ENCODE results near the gene PICALM.

Gene PICALM

DNA sequence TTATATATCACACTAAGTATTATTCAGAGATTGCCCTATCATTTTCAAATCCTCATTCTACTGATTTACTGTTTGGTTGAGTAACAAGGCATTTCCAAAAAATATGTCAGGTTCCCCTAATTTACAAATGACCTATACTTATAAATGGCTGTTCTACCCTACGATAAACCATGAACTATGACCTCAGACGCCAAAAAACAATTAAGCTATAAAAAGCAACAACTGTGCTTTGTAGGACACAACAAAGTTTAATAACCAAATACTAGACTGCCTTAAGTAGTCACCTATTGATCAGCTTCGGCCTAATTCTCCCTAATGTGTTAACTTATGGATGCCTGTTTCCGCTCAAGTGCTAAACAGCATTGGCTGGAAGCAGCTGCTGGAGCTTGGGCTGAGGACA, 53.2 kb downstream of the PICALM start:
- no peak for DNase-seq (ENCODE audit: low read depth)
- H3K4me3 ChIP-seq (ENCODE audit: low read depth, low read length), result no peak overlapping the region
- TF ChIP-seq, protein P1, sequence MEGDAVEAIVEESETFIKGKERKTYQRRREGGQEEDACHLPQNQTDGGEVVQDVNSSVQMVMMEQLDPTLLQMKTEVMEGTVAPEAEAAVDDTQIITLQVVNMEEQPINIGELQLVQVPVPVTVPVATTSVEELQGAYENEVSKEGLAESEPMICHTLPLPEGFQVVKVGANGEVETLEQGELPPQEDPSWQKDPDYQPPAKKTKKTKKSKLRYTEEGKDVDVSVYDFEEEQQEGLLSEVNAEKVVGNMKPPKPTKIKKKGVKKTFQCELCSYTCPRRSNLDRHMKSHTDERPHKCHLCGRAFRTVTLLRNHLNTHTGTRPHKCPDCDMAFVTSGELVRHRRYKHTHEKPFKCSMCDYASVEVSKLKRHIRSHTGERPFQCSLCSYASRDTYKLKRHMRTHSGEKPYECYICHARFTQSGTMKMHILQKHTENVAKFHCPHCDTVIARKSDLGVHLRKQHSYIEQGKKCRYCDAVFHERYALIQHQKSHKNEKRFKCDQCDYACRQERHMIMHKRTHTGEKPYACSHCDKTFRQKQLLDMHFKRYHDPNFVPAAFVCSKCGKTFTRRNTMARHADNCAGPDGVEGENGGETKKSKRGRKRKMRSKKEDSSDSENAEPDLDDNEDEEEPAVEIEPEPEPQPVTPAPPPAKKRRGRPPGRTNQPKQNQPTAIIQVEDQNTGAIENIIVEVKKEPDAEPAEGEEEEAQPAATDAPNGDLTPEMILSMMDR (IDR thresholded peaks at IDR 0.05; ENCODE audit: low read depth, low read length, missing control alignments), result no peak

DNA sequence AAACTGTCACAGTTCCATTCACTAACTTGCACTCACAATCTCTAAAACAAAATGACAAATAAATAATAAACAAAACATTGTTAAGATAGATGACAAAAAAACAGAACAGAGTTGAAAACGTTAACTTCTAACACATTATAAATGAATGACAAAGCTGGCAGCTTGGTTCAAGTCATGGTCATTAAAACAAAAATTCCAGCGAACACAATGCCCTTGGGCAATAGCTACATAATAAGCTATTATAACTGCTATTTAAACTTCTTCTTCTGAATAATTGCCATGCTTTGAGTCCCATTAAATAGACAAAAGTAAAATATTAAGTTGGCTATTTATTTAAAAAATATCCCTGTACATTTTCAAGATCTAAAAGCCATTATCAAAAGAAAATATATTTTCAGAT, 54.7 kb downstream of the PICALM start:
- H3K4me3 ChIP-seq (ENCODE audit: low read depth, low read length), result no peak overlapping the region
- TF ChIP-seq, protein P1 (IDR thresholded peaks at IDR 0.05; ENCODE audit: low read depth, low read length, missing control alignments), result no peak
- DNase-seq (ENCODE audit: low read depth), result no peak

DNA sequence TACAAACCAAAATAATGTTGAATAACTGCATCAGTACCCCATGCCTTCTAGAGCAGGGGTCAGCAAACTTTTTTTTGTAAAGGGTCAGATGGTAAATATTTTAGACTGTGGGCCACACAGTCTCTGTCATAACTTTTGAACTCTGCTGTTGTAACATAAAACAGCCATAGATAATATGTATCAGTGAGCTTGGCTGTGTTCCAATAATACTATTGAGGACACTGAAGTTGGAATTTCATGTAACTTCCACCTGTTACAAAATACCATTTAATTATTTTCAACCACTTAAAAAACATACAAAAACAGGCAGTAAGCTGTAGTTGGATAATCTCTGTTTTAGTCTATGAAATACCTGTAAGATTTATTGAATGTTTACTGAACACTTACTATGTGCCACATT, 55.2 kb downstream of the PICALM start:
- DNase-seq (ENCODE audit: low read depth), result no peak
- TF ChIP-seq, protein P1 (IDR thresholded peaks at IDR 0.05; ENCODE audit: low read depth, low read length, missing control alignments), result no peak
- no peak overlapping the region for H3K4me3 ChIP-seq (ENCODE audit: low read depth, low read length)

DNA sequence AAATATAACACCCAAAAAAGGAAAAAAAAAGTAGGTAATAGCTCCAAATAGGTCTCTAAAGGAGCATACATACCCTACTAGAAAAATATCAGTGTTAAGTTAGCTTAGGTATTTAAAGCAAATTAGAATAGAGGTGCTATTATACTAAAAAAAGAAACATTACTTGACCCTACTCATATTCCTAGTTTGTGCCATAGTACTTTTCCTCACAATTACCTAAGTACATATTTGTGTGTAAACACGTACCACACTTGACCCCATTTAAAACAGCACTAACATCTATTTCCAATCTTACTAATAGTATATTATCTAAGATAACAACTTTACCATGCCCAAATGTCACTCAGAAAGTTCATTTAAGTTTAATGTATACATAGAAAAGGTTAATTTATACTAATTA, 57.7 kb downstream of the PICALM start:
- H3K4me3 ChIP-seq (ENCODE audit: low read depth, low read length), result no peak overlapping the region
- no peak for DNase-seq (ENCODE audit: low read depth)
- TF ChIP-seq, protein P1 (IDR thresholded peaks at IDR 0.05; ENCODE audit: low read depth, low read length, missing control alignments), result no peak

DNA sequence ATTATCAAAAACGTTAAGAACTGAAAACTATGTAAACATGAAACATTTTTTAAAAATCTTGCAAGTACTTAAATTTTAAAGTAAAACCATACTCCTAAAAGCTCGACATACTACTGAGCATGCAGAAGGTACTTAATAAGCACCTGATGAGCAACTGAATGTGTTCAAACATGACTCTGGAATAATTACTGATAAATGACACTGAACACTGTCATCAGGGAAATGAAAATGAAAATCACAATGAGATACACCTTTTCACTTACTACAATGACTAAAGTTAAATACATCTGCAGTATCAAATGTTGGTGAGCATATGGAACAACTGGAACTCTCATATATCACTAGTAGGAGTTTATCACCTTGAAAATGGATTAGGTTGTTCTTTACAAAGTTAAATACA, 65.2 kb downstream of the PICALM start:
- no peak overlapping the region for H3K4me3 ChIP-seq (ENCODE audit: low read depth, low read length)
- DNase-seq (ENCODE audit: low read depth), result no peak
- TF ChIP-seq, protein P1 (IDR thresholded peaks at IDR 0.05; ENCODE audit: low read depth, low read length, missing control alignments), result no peak

DNA sequence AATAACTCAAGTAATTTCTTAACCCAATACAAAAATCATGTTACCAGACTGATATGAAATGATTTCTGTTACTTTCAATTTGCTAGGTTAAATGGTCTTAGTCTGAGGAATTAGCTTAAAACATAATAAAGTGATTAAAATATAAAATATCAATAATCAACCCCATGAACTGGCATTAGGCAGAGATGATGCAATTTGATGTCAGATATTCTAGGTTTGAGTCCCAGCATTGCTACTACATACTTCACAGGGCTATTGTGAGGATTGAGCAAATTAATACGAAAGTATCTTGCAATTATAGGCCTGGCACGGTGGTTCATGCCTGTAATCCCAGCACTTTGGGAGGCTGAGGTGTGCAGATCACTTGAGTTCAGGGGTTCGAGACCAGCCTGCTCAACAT, 66.5 kb downstream of the PICALM start:
- no peak for DNase-seq (ENCODE audit: low read depth)
- TF ChIP-seq, protein P1 (IDR thresholded peaks at IDR 0.05; ENCODE audit: low read depth, low read length, missing control alignments), result no peak
- no peak overlapping the region for H3K4me3 ChIP-seq (ENCODE audit: low read depth, low read length)

DNA sequence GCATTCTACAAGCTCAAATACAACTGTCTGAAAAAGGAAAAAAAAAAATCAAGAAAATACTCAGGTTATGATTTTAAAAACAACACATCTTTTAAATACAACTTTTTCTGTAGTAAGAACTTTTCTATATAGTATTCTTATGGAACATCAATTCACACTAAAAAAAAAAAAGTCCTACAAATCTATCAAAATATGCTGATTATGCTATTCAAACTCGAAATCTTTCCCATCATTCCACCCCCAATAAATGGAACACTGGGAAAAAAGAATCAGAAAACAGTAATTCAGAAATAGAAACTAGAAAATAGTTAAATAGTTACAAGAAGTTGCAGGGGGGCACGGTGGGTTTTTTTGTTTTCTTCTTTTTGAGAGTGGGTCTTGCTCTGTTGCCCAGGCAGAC, 77.4 kb downstream of the PICALM start:
- no peak overlapping the region for H3K4me3 ChIP-seq (ENCODE audit: low read depth, low read length)
- TF ChIP-seq, protein P1 (IDR thresholded peaks at IDR 0.05; ENCODE audit: low read depth, low read length, missing control alignments), result no peak
- no peak for DNase-seq (ENCODE audit: low read depth)

Data from GM12864 (cell line).